ENCODE data around the gene DYNC1I1. TPM values are rescaled to one million over a fixed set of nuclear protein-coding genes. Genes with fewer than 3 reads are reported as not detected.

DYNC1I1 gene
- polyA plus RNA-seq, 1 experiment = 0.11 TPM

DNA sequence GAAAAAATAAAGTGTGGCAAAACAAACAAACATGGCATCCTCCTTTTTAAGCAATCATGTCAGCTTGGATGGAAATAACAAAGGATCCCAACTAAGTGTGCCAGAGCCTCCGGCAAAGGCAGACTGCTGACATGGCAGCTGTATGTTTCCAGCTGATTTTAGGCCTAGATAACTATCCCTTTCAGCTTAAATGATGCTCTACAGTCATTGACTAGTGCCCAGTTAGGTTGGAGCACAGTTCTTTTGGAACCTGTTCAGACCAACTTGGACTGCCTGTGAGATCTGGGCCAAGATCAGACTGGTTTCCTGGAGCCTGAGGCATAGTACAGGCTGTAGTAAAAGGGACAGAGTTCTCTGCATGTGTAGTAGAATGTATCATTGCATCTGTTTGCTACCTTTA lies 128.7 kb downstream of the DYNC1I1 start:
- H3K4me3 ChIP-seq (ENCODE audit: low read depth, low read length) = no peak overlapping the region
- POLR2A ChIA-PET = no interaction called here
- TF ChIP-seq CTCF (IDR thresholded peaks at IDR 0.05; ENCODE audit: insufficient read depth, low read depth, low read length) = no peak
- CTCF ChIA-PET = interaction anchor here (0.6 kb wide), 1 partner anchor 515 kb away, joined by 3 read pairs; no protein-coding TSS in a partner anchor
- no peaks in the 10 kb centered on the region for H3K27me3 ChIP-seq (ENCODE audit: control insufficient read depth, insufficient read depth, low read length)
- DNase-seq (ENCODE audit: low read depth) = no peak
- H3K36me3 ChIP-seq (ENCODE audit: control insufficient read depth, insufficient read depth, low read length) = no peaks in the 10 kb centered on the region

DNA sequence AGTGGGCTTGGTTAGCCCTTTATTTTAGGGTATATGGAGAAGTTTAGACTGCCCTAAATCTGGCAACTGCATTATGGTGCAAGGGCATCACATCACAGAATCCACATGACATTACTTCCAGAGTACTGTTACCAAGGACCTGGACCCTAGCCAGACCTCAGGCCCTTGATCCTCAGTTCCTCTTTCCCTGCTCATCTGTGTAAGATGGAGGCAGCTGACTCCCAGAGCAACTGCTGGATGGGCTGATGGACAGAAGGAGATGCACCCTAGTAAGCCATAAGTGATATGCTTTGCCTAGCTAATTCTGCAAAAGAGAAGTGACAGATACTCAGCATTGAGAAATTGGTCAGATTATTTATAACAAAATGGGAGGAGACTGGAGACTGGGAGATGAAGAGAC lies 131.7 kb downstream of the DYNC1I1 start:
- POLR2A ChIA-PET = no interaction called here
- no peak for DNase-seq (ENCODE audit: low read depth)
- no peaks in the 10 kb centered on the region for H3K27me3 ChIP-seq (ENCODE audit: control insufficient read depth, insufficient read depth, low read length)
- no peak for TF ChIP-seq CTCF (IDR thresholded peaks at IDR 0.05; ENCODE audit: insufficient read depth, low read depth, low read length)
- H3K4me3 ChIP-seq (ENCODE audit: low read depth, low read length) = no peak overlapping the region
- CTCF ChIA-PET = no interaction called here
- no peaks in the 10 kb centered on the region for H3K36me3 ChIP-seq (ENCODE audit: control insufficient read depth, insufficient read depth, low read length)

GRCh38 chr7:95905167-95905566 lies 132.8 kb downstream of the DYNC1I1 start:
- H3K27me3 ChIP-seq (ENCODE audit: control insufficient read depth, insufficient read depth, low read length) = no peaks in the 10 kb centered on the region
- ChIA-PET POLR2A (no interaction called here), CTCF (interaction anchor here (1.5 to 2.8 kb wide), 3 partner anchors 9 to 13 kb away, joined by 3 to 17 read pairs (median 4); no protein-coding TSS in a partner anchor)
- no peak overlapping the region for H3K4me3 ChIP-seq (ENCODE audit: low read depth, low read length)
- TF ChIP-seq CTCF (IDR thresholded peaks at IDR 0.05; ENCODE audit: insufficient read depth, low read depth, low read length) = no peak
- H3K36me3 ChIP-seq (ENCODE audit: control insufficient read depth, insufficient read depth, low read length) = no peaks in the 10 kb centered on the region
- DNase-seq (ENCODE audit: low read depth) = no peak

- no peak for TF ChIP-seq CTCF (IDR thresholded peaks at IDR 0.05; ENCODE audit: insufficient read depth, low read depth, low read length)
- ChIA-PET CTCF (interaction anchor here (0.7 to 2.8 kb wide), 3 partner anchors 8 to 15 kb away, joined by 3 to 17 read pairs (median 3); no protein-coding TSS in a partner anchor), POLR2A (no interaction called here)
- H3K27me3 ChIP-seq (ENCODE audit: control insufficient read depth, insufficient read depth, low read length) = no peaks in the 10 kb centered on the region
- H3K4me3 ChIP-seq (ENCODE audit: low read depth, low read length) = no peak overlapping the region
- H3K36me3 ChIP-seq (ENCODE audit: control insufficient read depth, insufficient read depth, low read length) = no peaks in the 10 kb centered on the region
- no peak for DNase-seq (ENCODE audit: low read depth)
Observed at GRCh38 chr7:95906851-95907250, 134.5 kb downstream of the DYNC1I1 start.

GRCh38 chr7:95907337-95907736 lies 135.0 kb downstream of the DYNC1I1 start:
- no peak for DNase-seq (ENCODE audit: low read depth)
- POLR2A ChIA-PET = no interaction called here
- CTCF ChIA-PET = interaction anchor here (0.7 to 2.8 kb wide), 2 partner anchors 8 to 9 kb away, joined by 3 to 17 read pairs; no protein-coding TSS in a partner anchor
- Histone ChIP-seq H3K4me3 (ENCODE audit: low read depth, low read length) (no peak overlapping the region), H3K36me3 (ENCODE audit: control insufficient read depth, insufficient read depth, low read length) (no peaks in the 10 kb centered on the region), H3K27me3 (ENCODE audit: control insufficient read depth, insufficient read depth, low read length) (no peaks in the 10 kb centered on the region)
- no peak for TF ChIP-seq CTCF (IDR thresholded peaks at IDR 0.05; ENCODE audit: insufficient read depth, low read depth, low read length)
